GM21526 (cell line): Measurements from ENCODE around the gene ZNF516.

Experiments
- ATAC-seq: cut with Tn5 transposase; IDR thresholded peaks from one replicate; pipeline ENCODE4 v1.9.1; 2021; ENCODE audit warnings: moderate library complexity; ENCODE audit not compliant: unreplicated experiment, low FRiP score

ZNF516 gene

DNA sequence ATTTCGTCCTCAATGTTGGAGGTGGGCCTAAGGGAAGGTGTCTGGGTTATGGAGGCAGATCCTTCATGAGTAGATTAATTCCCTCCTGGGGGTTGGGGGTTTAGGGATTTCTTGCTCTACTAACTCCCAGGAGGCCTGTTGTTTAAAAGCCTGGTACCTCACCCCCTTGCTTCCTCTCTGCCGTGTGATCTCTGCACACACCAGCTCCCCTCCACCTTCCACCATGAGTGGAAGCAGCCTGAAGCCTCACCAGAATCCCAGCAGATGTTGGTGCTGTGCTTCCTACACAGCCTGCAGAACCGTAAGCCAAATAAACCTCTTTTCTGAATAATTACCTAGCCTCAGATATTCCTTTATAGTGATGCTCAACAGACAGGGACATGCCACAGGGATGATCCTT is 141.5 kb downstream of the ZNF516 start:
- ATAC-seq: no peak

- no peak for ATAC-seq
Observed at GRCh38 chr18:76353046-76353445, 142.0 kb downstream of the ZNF516 start.

GRCh38 chr18:76351961-76352581 is 143.0 kb downstream of the ZNF516 start:
- no peak for ATAC-seq

GRCh38 chr18:76350134-76351025 is 144.7 kb downstream of the ZNF516 start:
- no peak for ATAC-seq

- ATAC-seq: peak; percentile 63
Observed at GRCh38 chr18:76349067-76349715, 145.9 kb downstream of the ZNF516 start.

DNA sequence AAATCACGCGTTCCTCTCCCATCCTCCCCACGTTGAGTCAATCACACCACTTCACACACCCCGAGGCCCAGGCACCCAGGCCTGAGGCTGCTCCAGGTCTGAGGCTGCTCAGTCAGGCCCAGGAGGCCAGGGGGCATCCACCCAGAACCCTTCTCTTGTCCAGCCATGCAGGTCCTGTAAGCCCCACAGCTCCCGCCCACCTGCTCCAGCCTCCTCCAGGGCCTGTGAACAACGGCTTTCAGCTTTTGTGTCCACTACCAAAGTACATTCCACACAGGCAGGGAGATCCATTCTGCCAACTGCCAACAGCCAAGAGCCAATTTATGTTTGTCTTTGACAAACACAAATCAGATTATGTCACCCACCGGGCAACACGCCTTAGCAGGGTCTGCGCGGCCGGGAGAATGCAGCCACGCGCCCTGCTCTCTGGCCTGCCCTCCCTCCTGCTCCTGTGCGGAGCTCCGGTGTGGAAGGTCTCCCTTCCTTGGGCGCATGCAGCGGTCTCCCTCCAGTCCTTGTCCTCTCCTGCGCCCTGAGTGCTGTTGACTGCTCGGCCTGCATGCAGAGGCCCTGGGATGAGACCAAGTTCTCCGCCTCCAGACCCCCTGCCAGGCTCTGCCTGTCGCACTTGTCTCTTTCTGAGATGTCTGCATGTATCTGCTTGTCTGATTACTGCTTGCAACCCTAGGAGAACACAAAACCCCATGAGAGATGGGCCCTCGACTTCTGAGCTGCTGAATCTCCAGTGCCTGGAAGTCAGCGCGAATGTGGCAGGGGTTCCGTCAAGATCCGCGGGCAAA is 146.6 kb downstream of the ZNF516 start:
- ATAC-seq: no peak

GRCh38 chr18:76347341-76347740 is 147.7 kb downstream of the ZNF516 start:
- ATAC-seq: no peak

DNA sequence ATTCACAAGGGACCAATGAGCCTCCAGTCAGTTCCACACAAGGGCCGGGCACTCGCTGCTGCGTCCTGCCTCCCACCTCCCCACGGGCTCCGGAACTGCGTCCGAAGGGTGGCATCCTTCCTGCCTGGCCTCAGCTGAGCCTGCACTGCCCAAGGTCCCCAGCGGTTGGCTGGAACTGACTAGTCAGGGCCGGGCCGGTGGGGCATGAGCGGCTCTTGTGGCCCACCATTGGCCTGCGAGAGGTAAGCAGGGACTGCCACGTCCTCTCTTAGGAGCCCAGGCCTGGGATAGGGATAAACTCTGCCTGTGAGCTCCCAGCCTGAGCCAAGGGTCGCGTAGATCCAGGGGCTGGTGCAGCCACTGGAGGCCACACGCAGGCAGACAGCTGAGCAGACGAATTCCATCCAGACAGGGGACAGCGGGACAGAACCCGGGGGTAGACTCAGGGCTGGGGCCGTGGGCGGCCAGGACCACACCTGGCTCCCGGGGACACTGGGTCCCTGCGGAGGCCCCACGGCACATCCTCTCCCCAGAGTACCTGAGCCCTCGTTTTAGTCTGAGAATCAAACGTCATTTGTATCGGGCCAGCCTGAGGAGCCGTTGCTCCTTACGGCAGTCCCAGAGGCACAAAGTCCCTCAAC is 148.4 kb downstream of the ZNF516 start:
- ATAC-seq: no peak

DNA sequence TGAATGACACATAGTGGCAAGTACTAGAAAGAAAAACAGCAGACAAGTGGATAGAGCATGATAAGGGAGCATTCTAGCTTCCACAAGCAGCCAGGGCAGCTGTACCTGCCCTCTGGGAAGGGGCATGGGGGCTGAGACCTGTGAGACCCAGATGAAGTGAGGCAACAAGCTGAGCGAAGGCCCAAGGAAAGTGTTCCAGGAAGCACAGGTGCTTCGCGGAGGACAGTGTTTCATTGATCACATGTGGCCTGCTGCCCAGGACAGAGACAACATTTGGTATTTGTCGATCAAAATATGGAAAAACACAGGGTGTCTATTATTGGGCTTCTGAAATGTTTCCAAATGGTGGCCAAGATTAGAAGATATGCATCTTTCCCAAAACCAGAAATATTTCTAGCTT is 149.1 kb downstream of the ZNF516 start:
- ATAC-seq: no peak

DNA sequence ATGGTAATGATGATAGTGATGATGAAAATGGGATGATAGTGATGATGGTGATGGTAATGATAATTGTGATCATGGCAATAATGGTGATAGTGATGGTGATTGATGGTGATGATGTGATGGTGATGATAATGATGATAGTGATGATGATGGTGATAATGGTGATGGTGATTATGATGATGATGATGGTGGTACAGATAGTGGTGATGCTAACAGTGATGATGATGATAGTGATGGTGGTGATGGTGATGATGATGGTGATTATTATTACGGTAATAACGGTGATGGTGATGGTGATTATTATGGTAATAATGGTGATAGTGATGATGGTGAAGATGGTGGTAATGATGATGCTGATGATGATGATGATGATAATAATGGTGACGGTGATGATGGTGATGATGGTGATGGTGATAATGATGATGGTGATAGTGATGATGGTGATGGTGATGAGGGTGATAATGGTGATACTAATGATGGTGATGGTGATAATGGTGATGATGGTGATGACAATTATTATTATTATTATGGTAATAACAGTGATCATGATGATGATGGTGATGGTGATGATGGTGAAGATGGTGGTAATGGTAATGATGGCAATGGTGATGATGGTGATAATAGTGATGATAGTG is 151.0 kb downstream of the ZNF516 start:
- ATAC-seq: no peak

DNA sequence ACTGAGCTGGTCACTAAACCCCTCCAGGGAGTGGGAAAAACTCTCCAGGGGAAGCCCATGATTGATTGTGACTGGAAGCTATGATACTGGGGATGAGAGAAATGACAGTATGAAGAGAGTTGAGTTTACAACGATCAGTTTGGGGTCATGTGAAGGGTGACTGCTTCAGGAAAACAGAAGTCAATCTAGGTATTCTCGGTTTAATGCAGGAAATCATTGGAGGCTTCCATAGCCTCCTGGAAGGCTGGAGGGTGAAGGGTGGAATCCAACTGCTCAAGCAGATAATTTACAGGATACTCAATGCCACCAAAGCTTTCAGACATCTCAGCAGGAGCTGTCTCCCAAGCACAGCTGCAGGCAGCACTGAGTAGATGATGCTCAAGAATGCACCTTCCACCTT is 154.6 kb downstream of the ZNF516 start:
- ATAC-seq: no peak

GRCh38 chr18:76339246-76339620 is 155.8 kb downstream of the ZNF516 start:
- no peak for ATAC-seq

DNA sequence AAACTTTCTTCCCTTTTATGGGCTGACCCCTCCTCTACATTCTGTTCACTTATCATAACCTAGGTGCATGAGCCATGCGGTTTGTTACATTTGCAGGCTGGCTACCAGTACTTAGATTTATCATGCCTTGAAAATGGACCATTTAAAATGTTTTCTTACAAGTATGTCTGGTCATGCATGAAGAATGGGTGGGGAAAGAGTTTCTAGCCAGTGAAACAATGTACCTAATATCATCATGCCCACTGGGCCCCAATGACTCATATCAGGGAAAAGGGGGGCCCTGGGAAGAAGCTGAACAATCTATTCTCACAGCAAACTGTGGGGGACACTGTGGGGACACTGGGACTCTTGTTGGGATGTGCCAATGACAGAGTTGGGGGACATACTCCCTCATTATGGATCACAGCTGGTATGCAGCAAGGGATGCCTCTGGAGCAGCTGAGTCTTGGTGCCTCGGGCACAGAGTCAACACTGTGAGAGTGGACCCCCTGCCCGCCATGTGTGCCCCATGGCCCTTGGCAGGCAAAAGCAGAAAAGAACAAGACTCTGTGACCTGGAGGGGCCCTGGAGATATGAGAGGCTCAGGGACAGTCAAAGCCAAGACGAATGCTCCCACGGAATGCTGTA is 156.3 kb downstream of the ZNF516 start:
- no peak for ATAC-seq

GRCh38 chr18:76338088-76338487 is 157.0 kb downstream of the ZNF516 start:
- ATAC-seq: no peak

DNA sequence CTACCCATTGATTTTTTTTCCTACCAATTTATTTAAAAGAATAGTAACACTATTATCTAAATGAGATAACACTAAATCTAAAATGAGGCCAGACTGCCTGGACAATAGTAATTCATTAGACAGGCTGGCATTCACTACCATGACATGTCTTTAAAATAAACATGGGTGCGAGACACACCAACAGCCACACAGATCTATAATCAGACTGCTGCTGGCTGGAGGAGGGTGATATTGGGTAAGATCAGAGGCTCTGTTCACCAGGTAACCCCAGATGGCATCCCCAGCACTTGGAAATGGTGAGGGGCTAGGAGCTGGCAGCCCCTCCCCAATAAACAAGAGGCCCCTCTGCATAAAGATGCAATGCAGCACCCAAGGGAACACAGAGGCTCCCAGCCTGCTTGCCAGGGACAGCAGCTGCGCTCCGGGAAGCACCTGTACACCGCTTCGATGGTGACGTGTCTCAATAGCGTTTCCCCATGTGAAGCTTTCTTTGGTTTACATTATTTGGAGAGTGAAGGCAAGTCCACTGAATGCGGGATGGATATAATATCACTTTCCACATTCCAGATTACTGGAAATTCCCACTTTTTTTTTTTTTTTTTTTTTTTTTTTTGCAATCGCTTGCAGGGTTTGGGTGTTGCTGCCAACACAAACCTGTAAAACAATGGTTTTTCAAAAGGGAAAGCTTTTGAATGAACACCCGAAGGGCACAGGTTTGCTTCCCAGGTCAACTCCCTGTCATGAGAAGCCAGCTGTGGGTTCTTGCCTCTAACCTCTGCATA is 159.0 kb downstream of the ZNF516 start:
- no peak for ATAC-seq

GRCh38 chr18:76328140-76328539 is 166.9 kb downstream of the ZNF516 start:
- no peak for ATAC-seq

DNA sequence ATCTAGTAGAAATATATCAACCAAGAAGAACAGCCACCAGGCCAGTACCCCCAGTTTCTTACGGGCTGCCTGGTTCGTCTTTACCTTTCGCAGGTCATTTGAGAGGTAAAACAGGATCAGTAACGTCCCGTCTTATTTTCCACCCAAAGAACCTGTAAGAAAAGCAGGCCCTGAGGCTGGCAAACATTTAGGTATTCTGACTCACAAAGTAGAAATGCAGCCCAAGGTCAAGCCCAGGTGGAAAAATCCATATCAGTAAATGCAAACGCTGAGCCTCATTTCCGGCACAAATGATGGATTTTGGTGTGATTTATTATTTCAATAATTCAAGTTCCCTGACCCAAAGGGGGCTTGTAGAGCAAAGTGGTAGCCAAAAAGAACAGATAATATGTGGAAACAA is 171.2 kb downstream of the ZNF516 start:
- ATAC-seq: no peak

GRCh38 chr18:76322686-76323085 is 172.4 kb downstream of the ZNF516 start:
- no peak for ATAC-seq

- no peak for ATAC-seq
Observed at GRCh38 chr18:76319366-76319765, 175.7 kb downstream of the ZNF516 start.
